ENCODE measurements around the gene LAMA5.

The LAMA5 gene

DNA sequence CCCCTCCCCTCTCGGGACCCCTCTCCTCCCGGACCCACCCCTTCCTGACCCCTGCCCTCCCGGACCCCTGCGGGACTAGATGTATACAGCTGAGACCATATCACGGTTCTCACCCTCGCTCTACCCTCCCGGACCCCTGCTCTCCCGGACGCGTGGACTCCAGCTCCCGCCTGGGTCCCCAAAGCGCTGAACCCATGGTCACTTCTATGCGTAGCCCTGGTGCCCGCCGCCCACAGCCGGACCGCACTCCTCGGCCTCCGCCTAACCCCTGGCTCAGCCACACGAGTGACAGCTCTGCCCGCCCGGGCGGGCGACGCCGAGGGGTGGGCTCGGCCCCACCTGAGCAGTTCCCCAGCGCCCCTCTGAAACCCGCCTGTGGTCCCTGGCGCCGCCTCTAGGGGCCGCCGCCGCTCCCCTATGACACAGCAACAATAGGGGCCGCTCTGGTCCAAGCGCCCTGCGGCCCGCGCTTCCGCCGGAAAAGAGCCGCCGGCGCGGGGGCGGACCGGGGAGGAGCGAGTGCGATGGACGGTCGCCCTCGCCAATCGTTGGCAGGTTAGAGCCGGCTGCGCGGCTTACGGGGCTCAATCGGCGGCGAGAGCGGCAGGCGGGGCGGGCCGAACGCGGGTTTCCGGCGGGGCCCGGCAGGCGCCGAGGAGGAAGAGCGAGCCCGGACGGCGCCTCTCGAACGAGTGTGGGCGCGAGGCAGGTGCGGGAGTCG, 64.6 kb downstream of the LAMA5 start, which contains the start of gene ADRM1:
TSS of gene ADRM1 (plus strand) at position 657 of the 721 bp plus-strand sequence. CDS start 572 bp downstream, outside the sequence.
- DNase-seq = peak; percentile 86 to 99 (median 97)
- intact Hi-C loops (cut with DNase I) = loop anchor here (2.0 kb wide), 1 partner anchor 84 kb away; the partner anchor contains the start of gene RPS21

DNA sequence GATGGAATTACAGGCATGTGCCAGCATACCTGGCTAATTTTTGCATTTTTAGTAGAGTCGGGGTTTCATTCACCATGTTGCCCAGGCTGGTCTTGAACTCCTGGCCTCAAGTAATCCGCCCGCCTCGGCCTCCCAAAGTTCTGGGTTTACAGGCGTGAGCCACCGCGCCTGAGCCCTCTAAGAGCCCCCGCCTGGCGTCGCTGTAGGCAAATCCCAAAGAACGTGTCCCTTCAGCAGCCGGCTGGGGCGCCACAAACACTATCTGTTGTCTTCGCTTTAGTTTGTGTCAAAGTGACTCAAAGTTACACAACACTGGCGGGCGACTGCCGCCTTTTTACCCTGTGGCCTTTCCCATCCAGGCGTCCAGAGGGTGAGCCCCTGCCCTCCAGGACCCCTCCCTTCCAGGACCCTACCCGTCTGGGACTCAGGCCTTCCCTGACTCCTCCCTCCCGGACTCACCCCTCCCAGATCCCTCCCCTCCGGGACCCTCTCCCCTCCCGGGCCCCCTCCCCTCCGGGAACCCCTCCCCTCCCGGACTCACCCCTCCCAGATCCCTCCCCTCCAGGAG, 65.3 kb downstream of the LAMA5 start:
- DNase-seq = peak; percentile 80 to 95 (median 88)
- intact Hi-C loops (cut with DNase I) = loop anchor here (2.0 kb wide), 1 partner anchor 85 kb away; the partner anchor contains the start of gene RPS21

- DNase-seq = peak in 1 of 42 donors; percentile 56
- intact Hi-C loops (cut with DNase I) = no loop called here
Measured at GRCh38 chr20:62301111-62301668, 65.9 kb downstream of the LAMA5 start.

GRCh38 chr20:62300319-62300718, 66.8 kb downstream of the LAMA5 start:
- no peak for DNase-seq
- intact Hi-C loops (cut with DNase I) = no loop called here

DNA sequence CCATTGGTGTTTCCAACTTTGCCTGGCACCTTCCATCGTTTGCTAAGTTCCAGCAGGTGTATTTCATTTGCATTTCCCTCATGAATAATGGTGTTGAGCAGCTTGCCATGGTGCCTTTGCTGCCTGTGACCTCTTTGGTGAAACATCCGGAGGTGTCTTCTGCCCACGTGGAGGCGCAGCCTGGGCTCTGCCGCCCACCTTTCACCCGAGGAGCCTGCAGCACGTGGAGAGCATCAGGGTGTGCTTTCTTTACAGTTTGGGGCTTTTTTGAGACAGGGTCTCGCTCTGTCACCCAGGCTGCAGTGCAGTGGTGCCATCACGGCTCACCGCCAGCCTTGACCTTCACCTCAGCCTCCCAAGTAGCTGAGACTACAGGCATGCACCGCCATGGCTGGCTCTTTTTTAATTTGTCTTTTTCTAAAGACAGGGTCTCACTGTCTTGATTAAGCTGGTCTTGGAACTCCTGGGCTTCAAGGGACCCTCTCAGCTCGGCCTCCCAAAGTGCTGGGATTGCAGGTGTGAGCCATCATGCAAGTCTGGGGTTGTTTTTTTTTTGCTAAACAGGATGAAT, 67.4 kb downstream of the LAMA5 start:
- intact Hi-C loops (cut with DNase I) = no loop called here
- peak in 36 of 42 donors; percentile 26 to 85 (median 59) for DNase-seq

GRCh38 chr20:62298577-62299249, 68.4 kb downstream of the LAMA5 start:
- intact Hi-C loops (cut with DNase I) = no loop called here
- no peak for DNase-seq

GRCh38 chr20:62297449-62298227, 69.5 kb downstream of the LAMA5 start:
- intact Hi-C loops (cut with DNase I) = no loop called here
- DNase-seq = no peak

- no peak for DNase-seq
- intact Hi-C loops (cut with DNase I) = no loop called here
Measured at GRCh38 chr20:62296724-62297448, 70.2 kb downstream of the LAMA5 start.

DNA sequence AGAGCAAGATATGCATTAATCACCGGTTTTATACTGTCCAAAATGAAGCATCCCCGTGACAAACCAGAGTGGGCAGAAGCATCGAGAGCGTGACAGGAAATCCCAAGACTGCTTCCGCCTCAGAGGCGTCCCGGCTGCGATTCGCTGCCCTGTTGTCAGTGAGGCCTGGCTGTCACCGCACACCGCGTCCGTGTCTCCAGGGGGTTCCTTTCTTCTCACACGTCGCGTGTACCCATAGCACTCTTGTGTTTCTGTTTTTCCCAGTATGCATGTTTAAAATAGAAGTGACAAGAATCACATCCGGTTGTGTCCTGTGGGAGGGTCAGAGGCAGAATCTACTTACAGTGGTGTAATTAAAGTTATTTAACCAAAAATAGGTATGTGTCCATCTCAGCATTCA, 72.6 kb downstream of the LAMA5 start:
- intact Hi-C loops (cut with DNase I) = no loop called here
- no peak for DNase-seq

DNA sequence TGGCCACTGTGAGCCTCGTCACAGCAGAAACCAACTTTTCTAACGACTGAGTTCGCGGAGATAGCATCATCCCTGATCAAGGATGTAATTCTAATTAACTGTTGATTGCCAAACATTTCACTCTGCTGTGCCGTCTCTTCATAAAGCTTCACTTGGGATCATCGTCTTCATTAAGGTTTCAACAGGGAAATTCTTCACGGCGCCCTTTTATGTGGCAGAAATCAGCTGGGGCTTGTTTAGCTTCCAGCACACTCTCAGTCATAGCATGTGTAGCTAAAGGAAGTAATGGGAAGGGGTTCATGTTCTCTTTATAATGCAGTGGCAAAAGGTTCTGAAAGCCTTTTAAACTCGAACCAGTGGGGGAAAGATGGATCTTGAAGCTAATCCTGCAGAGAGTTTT, 73.2 kb downstream of the LAMA5 start:
- no peak for DNase-seq
- intact Hi-C loops (cut with DNase I) = no loop called here

- intact Hi-C loops (cut with DNase I) = no loop called here
- no peak for DNase-seq
Measured at GRCh38 chr20:62293111-62293784, 73.9 kb downstream of the LAMA5 start.

- intact Hi-C loops (cut with DNase I) = no loop called here
- no peak for DNase-seq
Measured at GRCh38 chr20:62292108-62292507, 75.0 kb downstream of the LAMA5 start.

GRCh38 chr20:62291251-62292066, 75.7 kb downstream of the LAMA5 start:
- intact Hi-C loops (cut with DNase I) = no loop called here
- no peak for DNase-seq

DNA sequence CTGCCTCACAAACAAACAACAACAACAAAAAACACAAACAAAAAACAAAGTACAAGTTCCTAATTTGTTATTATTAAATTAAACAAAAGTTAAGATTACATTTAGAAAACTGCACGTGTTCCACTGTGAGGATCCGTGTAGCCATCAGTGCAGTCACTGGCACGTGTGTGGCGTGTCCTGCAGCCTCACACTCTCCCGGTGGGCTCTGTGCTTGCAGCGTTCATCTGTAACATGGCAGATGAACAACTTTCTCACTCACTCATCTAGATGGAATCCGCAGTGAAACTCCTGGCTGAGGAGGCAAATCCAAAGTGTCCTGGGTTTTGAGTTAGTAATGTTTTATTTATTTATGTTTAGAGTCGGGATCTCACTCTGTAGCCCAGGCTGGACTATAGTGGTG, 77.2 kb downstream of the LAMA5 start:
- intact Hi-C loops (cut with DNase I) = no loop called here
- DNase-seq = no peak

GRCh38 chr20:62289131-62289530, 78.0 kb downstream of the LAMA5 start:
- peak in 2 of 42 donors; percentile 40 for DNase-seq
- intact Hi-C loops (cut with DNase I) = no loop called here

DNA sequence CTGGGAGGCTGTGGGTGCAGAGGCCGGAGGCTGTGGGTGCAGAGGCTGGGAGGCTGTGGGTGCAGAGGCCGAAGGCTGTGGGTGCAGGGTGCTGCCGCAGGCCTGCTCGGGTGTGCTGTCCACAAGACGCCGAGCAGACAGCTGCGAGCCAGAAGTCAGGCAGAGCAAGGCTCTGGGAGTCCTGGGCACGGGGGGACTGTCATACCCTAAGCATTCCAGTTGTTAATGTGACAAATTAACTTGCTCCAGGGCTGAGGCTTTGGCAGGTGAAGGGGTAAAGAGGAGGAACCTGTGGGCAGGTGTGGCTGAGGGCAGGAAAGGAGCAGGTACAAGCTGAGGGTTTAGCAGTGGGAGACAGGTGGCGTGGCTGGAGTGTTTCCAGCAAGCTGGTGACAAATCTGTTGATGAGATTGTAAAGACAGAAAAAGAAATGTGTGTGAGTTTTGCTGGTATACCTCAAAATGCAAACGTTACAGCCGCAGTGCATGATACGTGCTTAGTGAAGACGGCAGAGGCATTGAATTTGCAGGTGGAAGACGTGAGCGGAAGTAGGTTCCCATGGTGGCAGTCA, 78.5 kb downstream of the LAMA5 start:
- intact Hi-C loops (cut with DNase I) = no loop called here
- DNase-seq = peak in 4 of 42 donors; percentile 37 to 48 (median 44)

Measured in head of caudate nucleus (tissue), 42 donors.